Prostate gland (tissue), 2 donors: ENCODE measurements around the gene PPP1R7. TPM values are rescaled to one million over a fixed set of nuclear protein-coding genes. Genes with fewer than 3 reads are reported as not detected.

ENCODE experiments used
- DNase-seq: peaks from one replicate; pipeline ENCODE4 v3.0.0-alpha.2; 2019; ENCODE audit warnings: low spot score
- H3K27ac ChIP-seq, 2 donors: fragments of 200-600 bp; sonication (generic); 2 replicates each; pipeline ENCODE4 v1.5.1; 2017 to 2019
- H3K27me3 ChIP-seq: fragments of 200-600 bp; sonication (generic); replicated peaks from 2 replicates; pipeline ENCODE4 v1.5.1; 2019; ENCODE audit not compliant: insufficient read depth
- H3K36me3 ChIP-seq, 2 donors: fragments of 200-600 bp; sonication (generic); 1 replicate in 1 of 2; 2 replicates in 1 of 2; pipeline versions ENCODE4 v1.5.1 to v1.8.1; 2017 to 2019
- H3K4me1 ChIP-seq: fragments of 200-600 bp; sonication (generic); replicated peaks from 2 replicates; pipeline ENCODE4 v1.5.1; 2019
- H3K4me3 ChIP-seq, 2 donors: fragments of 200-600 bp; sonication (generic); 2 replicates each; pipeline ENCODE4 v1.5.1; 2017 to 2019
- H3K9me3 ChIP-seq: fragments of 200-600 bp; sonication (generic); 2 replicates; pipeline ENCODE4 v1.5.1; 2017
- CTCF ChIP-seq, 4 experiments: fragments of 200-600 bp in 2 of 4; fragments of 450-650 bp in 2 of 4; sonication (generic) in 2 of 4; IDR thresholded peaks; 1 replicate in 3 of 4; 2 replicates in 1 of 4; pipeline ENCODE4 v1.5.1; 2016 to 2019; ENCODE audit warnings: antibody characterized with exemption in 4 of 4, mild to moderate bottlenecking in 2 of 4, moderate library complexity in 2 of 4
- POLR2A ChIP-seq: fragments of 450-650 bp; IDR thresholded peaks from one replicate; pipeline ENCODE4 v1.6.1; 2016; ENCODE audit warnings: antibody characterized with exemption, mild to moderate bottlenecking
- POLR2AphosphoS5 ChIP-seq: sonication (generic); formaldehyde crosslinking; IDR thresholded peaks from one replicate; pipeline ENCODE4 v1.6.1; 2017; ENCODE audit warnings: antibody characterized with exemption
- WGBS: methylation state at CpG from one replicate; pipeline ENCODE4 v1.1.5; 2018; 5-methylcytosine and 5-hydroxymethylcytosine counted together
- intact Hi-C: fragments of 100-400 bp; cut with DNase I; formaldehyde crosslinking; loops from one replicate; pipeline ENCODE4 v1.14.2; 2022
- total RNA-seq, 2 donors: library from RNA; depleted of rRNA; stranded (reverse); fragments of >200 nt; gene quantifications; one replicate each; pipeline ENCODE4 v1.1.0, GENCODE V29; 2016

The PPP1R7 gene
- total RNA-seq, 2 donors from 2014 or later: 50.0 to 91.3 TPM

GRCh38 chr2:241136661-241137260 is 13.5 kb upstream of the PPP1R7 start:
- Histone ChIP-seq H3K27me3 (no peaks in the 10 kb centered on the region), H3K36me3 (peaks cover 0 to 4% of the 10 kb centered on the region in 2 donors), H3K4me1 (no peaks in the 10 kb centered on the region), H3K4me3 (no peak overlapping the region), H3K9me3 (no peaks in the 10 kb centered on the region), H3K27ac (no peak overlapping the region)
- no peak for DNase-seq
- WGBS: 94% methylated on average over 25 of the region's 25 CpGs
- intact Hi-C loops: no loop called here
- TF ChIP-seq POLR2AphosphoS5: no peak
- TF ChIP-seq POLR2A: no peak
- no peak for TF ChIP-seq CTCF (IDR thresholded peaks at IDR 0.05)

GRCh38 chr2:241137276-241138190 is 12.7 kb upstream of the PPP1R7 start:
- Histone ChIP-seq H3K36me3 (peaks cover 0 to 4% of the 10 kb centered on the region in 2 donors), H3K27ac (no peak overlapping the region), H3K27me3 (no peaks in the 10 kb centered on the region), H3K9me3 (no peaks in the 10 kb centered on the region), H3K4me3 (no peak overlapping the region), H3K4me1 (no peaks in the 10 kb centered on the region)
- no peak for DNase-seq
- intact Hi-C loops: no loop called here
- WGBS: 94% methylated on average over 24 of the region's 24 CpGs
- TF ChIP-seq CTCF (IDR thresholded peaks at IDR 0.05) (no peak), POLR2AphosphoS5 (no peak), POLR2A (no peak)

GRCh38 chr2:241138471-241138870 is 11.8 kb upstream of the PPP1R7 start:
- no peak overlapping the region for H3K4me3 ChIP-seq
- peaks cover 0 to 4% of the 10 kb centered on the region in 2 donors for H3K36me3 ChIP-seq
- DNase-seq: no peak
- H3K27me3 ChIP-seq: no peaks in the 10 kb centered on the region
- WGBS: 91% methylated on average over 16 of the region's 16 CpGs
- no peak for TF ChIP-seq POLR2AphosphoS5
- TF ChIP-seq CTCF (IDR thresholded peaks at IDR 0.05): no peak
- no peak for TF ChIP-seq POLR2A
- intact Hi-C loops: no loop called here
- no peaks in the 10 kb centered on the region for H3K9me3 ChIP-seq
- no peak overlapping the region for H3K27ac ChIP-seq
- no peaks in the 10 kb centered on the region for H3K4me1 ChIP-seq

- intact Hi-C loops: no loop called here
- Histone ChIP-seq H3K9me3 (no peaks in the 10 kb centered on the region), H3K4me3 (no peak overlapping the region), H3K27me3 (no peaks in the 10 kb centered on the region), H3K4me1 (no peaks in the 10 kb centered on the region), H3K36me3 (peaks cover 0 to 4% of the 10 kb centered on the region in 2 donors), H3K27ac (no peak overlapping the region)
- DNase-seq: no peak
- WGBS: 92% methylated on average over 24 of the region's 24 CpGs
- TF ChIP-seq POLR2A: no peak
- TF ChIP-seq CTCF (IDR thresholded peaks at IDR 0.05): no peak
- no peak for TF ChIP-seq POLR2AphosphoS5
These were observed 10.5 kb upstream of the PPP1R7 start for GRCh38 chr2:241139531-241140444.
